Measurements from ENCODE around the gene TGOLN2. TPM values are rescaled to one million over a fixed set of nuclear protein-coding genes. Genes with fewer than 3 reads are reported as not detected.

Gene TGOLN2
- total RNA-seq, 1 experiment from 2014 or later, result 43.7 TPM

GRCh38 chr2:85291425-85292023 lies 36.3 kb downstream of the TGOLN2 start:
- TF ChIP-seq PREB (CRISPR knock-in tag; IDR thresholded peaks at IDR 0.05; ENCODE audit: borderline replicate concordance) (no peak), HMGXB4 (CRISPR knock-in tag; IDR thresholded peaks at IDR 0.05) (no peak), MYBL2 (CRISPR knock-in tag; IDR thresholded peaks at IDR 0.05) (no peak), FOXP4 (CRISPR knock-in tag; IDR thresholded peaks at IDR 0.05) (no peak), EMX1 (CRISPR knock-in tag; IDR thresholded peaks at IDR 0.05) (no peak), ZNF532 (CRISPR knock-in tag; IDR thresholded peaks at IDR 0.05; ENCODE audit: borderline replicate concordance) (no peak), NFE2L1 (CRISPR knock-in tag; IDR thresholded peaks at IDR 0.05) (no peak)
- H3K36me3 Mint-ChIP-seq, result peaks cover 29% of the 10 kb centered on the region
- ChIA-PET CTCF (interaction anchor here (1.7 kb wide), 1 partner anchor 9 kb away, joined by 4 read pairs; no protein-coding TSS in a partner anchor), POLR2A (no interaction called here)
- ATAC-seq (no peak), DNase-seq (ENCODE audit: low spot score) (no peak)
- no peak overlapping the region for H3K4me3 Mint-ChIP-seq
- peaks cover 48% of the 10 kb centered on the region for H3K4me1 Mint-ChIP-seq
- H3K9me3 Mint-ChIP-seq, result no peaks in the 10 kb centered on the region
- H3K27me3 Mint-ChIP-seq (ENCODE audit: low read depth), result no peaks in the 10 kb centered on the region
- peak overlapping the region; percentile 67; the same call in 1 of the 2 replicates for H3K27ac Mint-ChIP-seq

GRCh38 chr2:85288244-85288725 lies 39.5 kb downstream of the TGOLN2 start:
- H3K4me3 Mint-ChIP-seq, result no peak overlapping the region
- H3K27me3 Mint-ChIP-seq (ENCODE audit: low read depth), result no peaks in the 10 kb centered on the region
- no peak for DNase-seq (ENCODE audit: low spot score)
- ATAC-seq, result peak; percentile 39
- ChIA-PET POLR2A (no interaction called here), CTCF (interaction anchor here (0.8 to 2.1 kb wide), 12 partner anchors 9 to 222 kb away, joined by 3 to 12 read pairs (median 6); partner anchors contain the start of gene TCF7L1)
- peak overlapping the region; percentile 74; the same call in 1 of the 2 replicates for H3K27ac Mint-ChIP-seq
- H3K4me1 Mint-ChIP-seq, result peaks cover 39% of the 10 kb centered on the region
- H3K36me3 Mint-ChIP-seq, result peaks cover 41% of the 10 kb centered on the region
- no peaks in the 10 kb centered on the region for H3K9me3 Mint-ChIP-seq
- TF ChIP-seq ETV6 (CRISPR knock-in tag; IDR thresholded peaks at IDR 0.05) (no peak), ZNF219 (CRISPR knock-in tag; IDR thresholded peaks at IDR 0.05; ENCODE audit: borderline replicate concordance) (no peak), ZNF532 (CRISPR knock-in tag; IDR thresholded peaks at IDR 0.05; ENCODE audit: borderline replicate concordance) (no peak), ZNF138 (CRISPR knock-in tag; conservative IDR thresholded peaks at IDR 0.05) (no peak), ATF1 (CRISPR knock-in tag; IDR thresholded peaks at IDR 0.05) (no peak), SOX15 (CRISPR knock-in tag; IDR thresholded peaks at IDR 0.05) (no peak), GTF2I (CRISPR knock-in tag; conservative IDR thresholded peaks at IDR 0.05) (no peak), ZNF232 (CRISPR knock-in tag; IDR thresholded peaks at IDR 0.05) (no peak)
